SH-SY5Y (cell line): ENCODE results near the gene MKI67.

Experiments
- GATA2 ChIP-seq: IDR thresholded peaks from 2 replicates; pipeline ENCODE4 v1.6.1; 2011; ENCODE audit warnings: mild to moderate bottlenecking, low read depth, low read length
- GATA3 ChIP-seq: IDR thresholded peaks from 2 replicates; pipeline ENCODE4 v1.6.1; 2011; ENCODE audit warnings: low read depth, mild to moderate bottlenecking, low read length, moderate library complexity

GRCh38 chr10:128049226-128050120 is 76.8 kb downstream of the MKI67 start:
- no peak for TF ChIP-seq GATA3
- TF ChIP-seq GATA2, result no peak
